ENCODE measurements around the gene SHMT2.

The SHMT2 gene

GRCh38 chr12:57229046-57229633 is 371 bp upstream of the SHMT2 start:
- no peak for TF ChIP-seq CTCF (IDR thresholded peaks at IDR 0.05; ENCODE audit: borderline replicate concordance, control extremely low read depth, extremely low read depth, insufficient read depth, missing control alignments)
- in situ Hi-C loops (cut with MboI; ENCODE audit: low sequenced_read_pairs, unreplicated experiment), result no loop called here
- no peak for DNase-seq (ENCODE audit: low spot score)

- DNase-seq (ENCODE audit: low spot score), result no peak
- in situ Hi-C loops (cut with MboI; ENCODE audit: low sequenced_read_pairs, unreplicated experiment), result no loop called here
- no peak for TF ChIP-seq CTCF (IDR thresholded peaks at IDR 0.05; ENCODE audit: borderline replicate concordance, control extremely low read depth, extremely low read depth, insufficient read depth, missing control alignments)
Measured at GRCh38 chr12:57230381-57231155, 1.1 kb downstream of the SHMT2 start.

GRCh38 chr12:57231276-57232021 is 1.9 kb downstream of the SHMT2 start:
- in situ Hi-C loops (cut with MboI; ENCODE audit: low sequenced_read_pairs, unreplicated experiment), result no loop called here
- no peak for DNase-seq (ENCODE audit: low spot score)
- no peak for TF ChIP-seq CTCF (IDR thresholded peaks at IDR 0.05; ENCODE audit: borderline replicate concordance, control extremely low read depth, extremely low read depth, insufficient read depth, missing control alignments)

GRCh38 chr12:57232156-57232756 is 2.7 kb downstream of the SHMT2 start:
- TF ChIP-seq CTCF (IDR thresholded peaks at IDR 0.05; ENCODE audit: borderline replicate concordance, control extremely low read depth, extremely low read depth, insufficient read depth, missing control alignments), result no peak
- in situ Hi-C loops (cut with MboI; ENCODE audit: low sequenced_read_pairs, unreplicated experiment), result no loop called here
- DNase-seq (ENCODE audit: low spot score), result no peak

- in situ Hi-C loops (cut with MboI; ENCODE audit: low sequenced_read_pairs, unreplicated experiment), result no loop called here
Measured at GRCh38 chr12:57233357-57234232, 4.1 kb downstream of the SHMT2 start.

More at GRCh38 chr12:57233357-57234232, 4.1 kb downstream of the SHMT2 start:
- no peak for TF ChIP-seq CTCF (IDR thresholded peaks at IDR 0.05; ENCODE audit: borderline replicate concordance, control extremely low read depth, extremely low read depth, insufficient read depth, missing control alignments)
- no peak for DNase-seq (ENCODE audit: low spot score)

Measured in GM13976 (cell line).